Cardiac muscle cell (in vitro differentiated cells and primary cell): ENCODE results near the gene ZIM2. TPM values are rescaled to one million over a fixed set of nuclear protein-coding genes. Genes with fewer than 3 reads are reported as not detected.

ENCODE experiments used
- DNase-seq, 2 donors: peaks; one replicate each; pipeline versions ENCODE4 v3.0.0 to v3.0.0-alpha.2; 2010 to 2017; ENCODE audit warnings: low read depth in 1 of 2, low spot score in 1 of 2
- H3K27ac ChIP-seq: fragments of 200-600 bp; sonication (generic); 2 replicates; pipeline ENCODE4 v1.5.1; 2016
- H3K27me3 ChIP-seq: fragments of 200-600 bp; sonication (generic); 2 replicates; pipeline ENCODE4 v1.6.0; 2016; ENCODE audit warnings: control low read depth
- H3K36me3 ChIP-seq: fragments of 200-600 bp; sonication (generic); 2 replicates; pipeline ENCODE4 v1.5.1; 2016; ENCODE audit warnings: control low read depth
- H3K4me1 ChIP-seq: fragments of 200-600 bp; sonication (generic); 2 replicates; pipeline ENCODE4 v1.8.1; 2017; ENCODE audit warnings: low read depth, mild to moderate bottlenecking, mixed run types
- H3K4me3 ChIP-seq: fragments of 200-600 bp; sonication (generic); 2 replicates; pipeline ENCODE4 v1.5.1; 2016; ENCODE audit warnings: mild to moderate bottlenecking
- H3K9me3 ChIP-seq: fragments of 200-600 bp; sonication (generic); 2 replicates; pipeline ENCODE4 v1.5.1; 2017; ENCODE audit warnings: low read depth, mild to moderate bottlenecking, control low read depth
- CTCF ChIP-seq: IDR thresholded peaks from 2 replicates; pipeline ENCODE4 v1.5.1; 2012; ENCODE audit warnings: low read depth, mild to moderate bottlenecking, low read length
- polyA plus RNA-seq: library from polyadenylated mRNA; unstranded; fragments of >200 nt; fragmentation: Nextera tagmentation; extraction: Ambion mirVana; gene quantifications from 2 replicates; pipeline ENCODE4 v1.2.1, GENCODE V29; 2016
- total RNA-seq: library from RNA; depleted of rRNA; stranded (reverse); fragments of >200 nt; gene quantifications from 2 replicates; pipeline ENCODE4 v1.2.3, GENCODE V29; 2016

The ZIM2 gene
- total and polyA plus RNA-seq, 2 experiments from 2014 or later, result not detected

GRCh38 chr19:56736571-56736970 is 104.0 kb downstream of the ZIM2 start:
- Histone ChIP-seq H3K36me3 (no peaks in the 10 kb centered on the region), H3K27me3 (no peaks in the 10 kb centered on the region), H3K4me1 (no peaks in the 10 kb centered on the region), H3K4me3 (no peak overlapping the region), H3K27ac (no peak overlapping the region), H3K9me3 (no peaks in the 10 kb centered on the region)
- DNase-seq, result no peak
- TF ChIP-seq CTCF, result no peak

- Histone ChIP-seq H3K27ac (no peak overlapping the region), H3K36me3 (no peaks in the 10 kb centered on the region), H3K4me3 (no peak overlapping the region), H3K9me3 (peaks cover 2% of the 10 kb centered on the region), H3K27me3 (no peaks in the 10 kb centered on the region), H3K4me1 (no peaks in the 10 kb centered on the region)
- no peak for TF ChIP-seq CTCF
- DNase-seq, result no peak
These were observed 107.5 kb downstream of the ZIM2 start for GRCh38 chr19:56732976-56733375.

- H3K27me3 ChIP-seq, result no peaks in the 10 kb centered on the region
- no peak for TF ChIP-seq CTCF
- H3K27ac ChIP-seq, result no peak overlapping the region
- H3K9me3 ChIP-seq, result peaks cover 2% of the 10 kb centered on the region
- no peaks in the 10 kb centered on the region for H3K4me1 ChIP-seq
- no peak overlapping the region for H3K4me3 ChIP-seq
- DNase-seq, result no peak
- no peaks in the 10 kb centered on the region for H3K36me3 ChIP-seq
These were observed 112.8 kb downstream of the ZIM2 start for GRCh38 chr19:56727677-56728076.

- Histone ChIP-seq H3K36me3 (no peaks in the 10 kb centered on the region), H3K9me3 (peaks cover 2% of the 10 kb centered on the region), H3K27me3 (no peaks in the 10 kb centered on the region), H3K4me3 (no peak overlapping the region), H3K4me1 (no peaks in the 10 kb centered on the region), H3K27ac (no peak overlapping the region)
- peak in 1 of 2 donors; percentile 2 for DNase-seq
- no peak for TF ChIP-seq CTCF
These were observed 114.6 kb downstream of the ZIM2 start for GRCh38 chr19:56725829-56726424.

Other genes with a start within 250 kb of the ZIM2 start
- gene ZNF71, start 245.4 kb downstream of the ZIM2 start, total RNA-seq, result 13.0 and 15.3 TPM in 2 replicates
- 12.5 and 15.3 TPM in 2 replicates for gene ZNF71, start 245.4 kb downstream of the ZIM2 start, polyA plus RNA-seq
- 1.4 TPM in 1 of 2 replicates, not detected in the other for gene SMIM17, start 197.6 kb downstream of the ZIM2 start, total RNA-seq
- gene SMIM17, start 197.6 kb downstream of the ZIM2 start, polyA plus RNA-seq, result 0.72 and 4.4 TPM in 2 replicates
- gene ZNF835, start 169.0 kb downstream of the ZIM2 start, total RNA-seq, result 0.11 and 0.98 TPM in 2 replicates
- gene ZNF835, start 169.0 kb downstream of the ZIM2 start, polyA plus RNA-seq, result 1.6 TPM in 1 of 2 replicates, not detected in the other
- not detected in 2 replicates for gene PEG3, start within 50 bp of the ZIM2 start, total RNA-seq
- gene PEG3, start within 50 bp of the ZIM2 start, polyA plus RNA-seq, result not detected in 2 replicates